HK-2 (cell line): ENCODE results near the gene IL17C.

ENCODE experiments used
- DNase-seq: peaks from one replicate; pipeline ENCODE4 v3.0.0-alpha.2; 2018; ENCODE audit not compliant: unreplicated experiment

The IL17C gene

GRCh38 chr16:88645455-88645854 is 7.1 kb downstream of the IL17C start:
- no peak for DNase-seq

- no peak for DNase-seq
Measured at GRCh38 chr16:88645941-88646340, 7.6 kb downstream of the IL17C start.

- no peak for DNase-seq
Measured at GRCh38 chr16:88646345-88647034, 8.1 kb downstream of the IL17C start.

GRCh38 chr16:88647178-88648070 is 9.1 kb downstream of the IL17C start:
- no peak for DNase-seq

- DNase-seq = peak; percentile 27
Measured at GRCh38 chr16:88649195-88649923, 11.0 kb downstream of the IL17C start.

DNA sequence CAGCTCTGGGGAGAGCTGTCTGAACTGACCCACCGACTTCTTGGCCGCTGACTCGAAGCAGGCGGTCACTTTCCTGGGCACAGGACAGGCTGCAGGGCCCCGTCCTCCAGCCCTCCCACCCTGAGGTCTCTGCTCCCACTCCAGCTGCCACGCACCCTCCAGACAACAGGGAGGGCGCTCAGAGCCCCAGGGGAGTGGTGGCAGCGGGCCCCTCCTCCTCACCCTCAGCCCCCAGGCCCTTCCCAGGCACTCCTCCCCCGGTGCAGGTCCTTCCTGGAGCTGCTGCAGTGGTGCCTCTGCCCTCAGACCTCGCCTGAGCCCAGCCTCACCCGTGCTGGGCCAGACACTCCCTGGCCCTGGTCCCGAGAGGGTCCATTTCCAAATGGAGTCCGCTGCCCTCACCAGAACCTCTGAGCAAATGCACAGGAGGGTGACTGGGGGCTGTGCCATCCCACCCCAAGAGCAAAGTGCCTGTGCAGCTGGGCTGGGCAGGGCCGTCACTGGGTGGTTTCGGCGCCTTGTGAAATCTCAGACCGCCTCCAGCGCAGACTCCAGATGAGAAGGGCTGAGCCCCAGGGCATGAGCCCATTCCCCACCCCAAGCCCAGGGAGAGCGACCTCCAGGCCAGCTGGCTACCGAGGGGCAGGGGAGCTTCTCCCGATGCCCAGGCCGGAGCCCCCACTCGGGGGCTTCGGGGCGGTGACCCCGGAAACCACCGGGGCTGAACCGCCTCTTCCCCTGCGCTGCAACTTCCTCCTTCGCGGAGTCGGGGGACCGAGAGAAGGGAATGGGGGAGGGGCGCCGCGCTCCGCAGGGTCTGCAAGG is 11.8 kb downstream of the IL17C start:
- DNase-seq = peak; percentile 54

- peak; percentile 89 for DNase-seq
Measured at GRCh38 chr16:88650749-88651275, 12.4 kb downstream of the IL17C start, which contains the start of gene CYBA. CYBA (minus strand) TSS chr16:88651053; CDS start chr16:88651013, 40 bp downstream.

GRCh38 chr16:88651276-88651988 is 13.1 kb downstream of the IL17C start:
- DNase-seq = peak; percentile 92

DNA sequence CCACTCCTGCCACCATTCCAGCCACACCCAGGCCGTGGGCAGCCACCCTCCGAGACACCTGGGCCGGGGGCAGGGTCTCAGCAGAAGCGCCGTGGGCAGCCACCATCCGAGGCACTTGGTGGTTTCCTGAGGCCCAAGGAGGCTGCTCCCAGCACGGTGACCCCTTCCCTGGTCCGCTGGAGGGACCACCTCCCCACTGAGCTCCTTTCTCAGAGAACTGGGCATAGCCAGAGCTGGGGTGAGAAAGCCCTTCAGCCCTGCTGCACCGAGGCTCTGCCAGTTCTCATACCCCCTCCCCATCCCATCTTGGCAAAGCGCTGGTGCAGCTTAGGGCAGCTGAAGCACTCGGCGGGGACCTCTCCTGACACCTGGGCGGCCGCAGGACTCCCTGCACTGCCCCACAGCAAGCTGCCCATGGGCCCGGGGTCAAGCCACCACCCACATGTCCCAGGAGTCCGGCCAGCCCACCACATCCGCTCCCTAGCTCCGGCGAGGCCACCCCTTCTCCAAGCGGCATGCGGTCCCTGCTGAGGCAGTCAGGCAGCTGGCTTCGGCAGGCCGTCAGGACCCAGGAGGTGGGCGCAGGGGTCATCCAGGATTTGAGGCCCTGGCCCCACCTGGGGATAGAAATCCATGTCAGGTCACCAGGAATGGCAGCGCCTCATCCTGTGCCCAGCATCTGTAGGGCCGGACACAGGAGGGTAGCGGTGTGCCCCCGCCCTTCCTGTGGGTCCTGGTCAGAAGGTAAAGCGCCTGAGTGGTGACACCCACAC is 13.8 kb downstream of the IL17C start:
- no peak for DNase-seq

DNA sequence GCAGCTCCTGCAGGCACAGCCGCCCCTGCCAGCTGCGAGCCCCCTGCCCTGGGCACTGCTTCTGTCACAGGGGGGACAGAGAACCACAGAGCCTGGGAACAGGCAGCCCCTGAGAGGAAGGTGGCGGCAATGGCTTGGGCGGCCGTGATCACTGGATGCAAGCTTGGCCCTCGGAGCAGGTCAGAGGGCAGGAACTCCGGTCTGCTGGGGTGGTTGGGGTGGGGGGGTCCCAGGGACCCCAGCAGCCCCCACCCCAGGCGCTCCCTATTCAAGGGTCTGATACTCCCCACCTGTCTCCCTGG is 14.3 kb downstream of the IL17C start:
- no peak for DNase-seq

DNA sequence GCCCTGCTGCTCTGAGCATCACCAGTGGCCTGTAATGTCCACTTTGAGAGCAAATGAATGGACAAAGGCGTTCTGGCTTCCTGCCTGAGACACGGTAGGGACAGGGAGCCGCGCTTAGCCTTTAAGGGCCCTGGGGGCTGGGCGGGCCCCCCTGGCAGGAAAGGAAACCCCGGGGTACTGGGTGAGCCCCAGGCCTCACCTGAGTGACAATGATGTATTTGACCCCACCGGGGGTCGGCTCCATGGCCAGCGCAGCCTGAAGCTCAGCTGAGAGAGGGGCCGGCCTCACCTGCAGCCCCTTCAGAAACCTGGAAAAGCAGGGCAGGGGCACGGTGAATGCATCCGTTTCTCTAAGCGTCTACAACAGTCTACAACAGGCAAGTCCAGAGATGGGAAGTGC is 14.7 kb downstream of the IL17C start:
- DNase-seq = no peak

- no peak for DNase-seq
Measured at GRCh38 chr16:88653596-88654362, 15.4 kb downstream of the IL17C start.

GRCh38 chr16:88654363-88655052 is 16.1 kb downstream of the IL17C start:
- DNase-seq = no peak

DNA sequence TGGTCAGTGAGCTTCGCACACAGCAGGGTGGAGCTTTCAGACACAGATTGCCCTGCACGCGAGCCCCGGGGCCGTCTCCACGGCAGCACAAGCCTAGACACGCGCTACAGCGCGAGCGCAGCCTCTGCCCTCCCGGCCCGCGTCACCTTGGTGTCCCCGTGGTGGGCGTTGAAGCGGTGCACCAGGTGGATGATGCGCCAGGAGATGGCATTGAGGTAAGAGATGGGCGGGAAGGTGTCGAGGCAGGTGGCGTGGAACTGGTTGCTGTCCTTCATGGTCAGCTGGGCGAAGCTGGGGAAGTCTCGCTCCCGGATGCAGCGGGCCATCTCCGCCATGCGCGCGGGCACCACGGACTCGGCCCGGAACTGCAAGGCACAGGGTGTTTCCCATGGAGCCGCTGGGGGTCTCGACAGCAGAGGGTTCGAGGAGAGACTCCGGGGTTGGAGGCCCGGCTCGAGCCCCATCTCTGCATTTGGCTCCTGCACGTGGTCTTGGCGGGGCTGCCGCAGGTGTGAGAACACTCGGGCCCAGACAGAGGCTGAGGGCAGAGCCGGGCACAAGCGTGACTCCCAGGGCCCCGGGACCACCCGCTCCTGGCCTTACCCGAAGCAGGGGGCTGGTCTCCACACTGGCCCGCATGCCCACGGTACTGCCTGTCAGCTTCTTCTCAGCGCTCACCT is 16.8 kb downstream of the IL17C start:
- DNase-seq = no peak

DNA sequence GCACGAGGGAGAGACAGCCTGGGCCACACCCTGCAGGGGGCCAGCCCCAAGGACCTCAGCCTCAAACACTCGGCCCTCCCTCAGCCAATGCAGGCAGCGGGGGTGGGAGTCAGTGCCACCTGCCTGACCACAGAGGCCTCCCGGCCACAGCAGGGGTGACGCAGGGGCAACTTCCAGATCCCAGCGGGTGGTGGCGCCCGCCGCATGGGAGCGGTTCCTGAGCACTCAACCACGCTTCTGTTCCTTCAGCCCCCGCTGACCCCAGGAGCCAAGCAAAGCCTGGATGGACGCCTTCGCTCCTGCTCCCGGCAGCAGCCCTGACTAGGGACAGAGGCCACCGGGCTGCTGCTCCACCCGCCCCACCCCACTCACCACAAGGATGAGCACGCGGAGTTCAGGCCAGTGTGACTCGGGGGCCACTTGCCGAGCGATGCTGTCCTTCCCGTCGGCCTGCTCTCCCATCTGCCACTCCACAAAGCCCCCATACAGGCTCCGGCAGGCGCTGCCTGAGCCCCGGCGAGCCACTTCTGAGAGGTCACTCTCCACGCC is 17.4 kb downstream of the IL17C start:
- DNase-seq = peak; percentile 28

GRCh38 chr16:88656291-88656980 is 18.1 kb downstream of the IL17C start:
- peak; percentile 36 for DNase-seq

GRCh38 chr16:88657371-88657770 is 19.0 kb downstream of the IL17C start:
- DNase-seq = no peak
